PC-9 (cell line): ENCODE measurements around the gene KIF16B. TPM values are rescaled to one million over a fixed set of nuclear protein-coding genes. Genes with fewer than 3 reads are reported as not detected.

Experiments
- BruUV-seq: library from RNA; stranded (reverse); fragments of 400-500 nt; replicated peaks from 2 replicates; lab custom pipeline; 2021; lab: Mats Ljungman, UMichigan
- CTCF ChIA-PET: fragments of 300-600 bp; sonication (Branson Sonifier 250); formaldehyde crosslinking; loops from one replicate; lab custom pipeline; 2022; ENCODE audit warnings: antibody characterized with exemption; lab: Charles Lee
- POLR2A ChIA-PET: fragments of 300-600 bp; sonication (Branson Sonifier 250); formaldehyde crosslinking; loops from one replicate; lab custom pipeline; 2022; ENCODE audit warnings: antibody characterized with exemption; ENCODE audit not compliant: unreplicated experiment; lab: Charles Lee
- DNase-seq, 2 experiments: peaks; one replicate each; pipeline versions ENCODE4 v3.0.0 to v3.0.0-alpha.2; 2015 to 2022; ENCODE audit warnings: mixed read lengths in 1 of 2
- H2AFZ ChIP-seq: fragments of 200-600 bp; sonication (generic); 2 replicates; pipeline ENCODE4 v1.8.1; 2017; ENCODE audit warnings: antibody characterized with exemption
- H3F3A ChIP-seq: fragments of 200-600 bp; sonication (generic); 2 replicates; pipeline ENCODE4 v1.8.1; 2017; ENCODE audit warnings: antibody characterized with exemption, mild to moderate bottlenecking, low read depth; ENCODE audit not compliant: insufficient read depth
- H3K27ac ChIP-seq: fragments of 200-600 bp; sonication (generic); 2 replicates; pipeline ENCODE4 v1.6.1; 2016; ENCODE audit warnings: mixed run types
- H3K27me3 ChIP-seq: fragments of 200-600 bp; sonication (generic); 2 replicates; pipeline ENCODE4 v1.6.1; 2016; ENCODE audit warnings: low read depth, mixed run types; ENCODE audit not compliant: insufficient read depth
- H3K36me3 ChIP-seq: fragments of 200-600 bp; sonication (generic); 2 replicates; pipeline ENCODE4 v1.6.1; 2016; ENCODE audit warnings: low read depth, mixed run types
- H3K4me1 ChIP-seq: fragments of 200-600 bp; sonication (generic); replicated peaks from 2 replicates; pipeline ENCODE4 v1.6.1; 2016; ENCODE audit warnings: mixed run types; ENCODE audit not compliant: insufficient read depth
- H3K4me2 ChIP-seq: fragments of 200-600 bp; sonication (generic); 2 replicates; pipeline ENCODE4 v1.6.1; 2017; ENCODE audit warnings: mixed run types
- H3K4me3 ChIP-seq: fragments of 200-600 bp; sonication (generic); 2 replicates; pipeline ENCODE4 v1.6.1; 2016; ENCODE audit warnings: mixed run types
- H3K79me2 ChIP-seq: fragments of 200-600 bp; sonication (generic); 2 replicates; pipeline ENCODE4 v1.6.1; 2017; ENCODE audit warnings: low read depth, mixed run types
- H3K9me2 ChIP-seq: fragments of 200-600 bp; sonication (generic); 2 replicates; pipeline ENCODE4 v1.8.1; 2017; ENCODE audit warnings: mild to moderate bottlenecking; ENCODE audit not compliant: insufficient read depth
- H3K9me3 ChIP-seq: fragments of 200-600 bp; sonication (generic); 2 replicates; pipeline ENCODE4 v1.8.1; 2016; ENCODE audit warnings: low read depth; ENCODE audit not compliant: insufficient read depth
- H4K20me1 ChIP-seq: fragments of 200-600 bp; sonication (generic); 2 replicates; pipeline ENCODE4 v1.8.1; 2017; ENCODE audit not compliant: insufficient read depth
- CTCF ChIP-seq: fragments of 200-600 bp; sonication (generic); conservative IDR thresholded peaks from 2 replicates; pipeline ENCODE4 v1.6.1; 2017; ENCODE audit warnings: mixed run types, antibody characterized with exemption, mild to moderate bottlenecking, moderate library complexity
- EZH2 ChIP-seq: fragments of 200-600 bp; sonication (generic); IDR thresholded peaks from 2 replicates; pipeline ENCODE4 v1.8.0; 2017; ENCODE audit warnings: antibody characterized with exemption, low read depth
- intact Hi-C: fragments of 100-400 bp; cut with micrococcal nuclease; formaldehyde crosslinking; loops from one replicate; pipeline ENCODE4 v1.10.0; 2022; ENCODE audit not compliant: unreplicated experiment
- total RNA-seq: library from RNA; stranded (reverse); gene quantifications from 2 replicates; pipeline ENCODE4 v1.2.3, GENCODE V29; 2021

KIF16B gene
- total RNA-seq, 1 experiment from 2014 or later, result 17.6 TPM

GRCh38 chr20:16316513-16316912 is 256.7 kb downstream of the KIF16B start:
- no peak overlapping the region for H2AFZ ChIP-seq
- intact Hi-C loops, result no loop called here
- no TSS peak for BruUV-seq
- H3K36me3 ChIP-seq, result no peaks in the 10 kb centered on the region
- TF ChIP-seq EZH2 (no peak), CTCF (no peak)
- H3K4me1 ChIP-seq, result no peaks in the 10 kb centered on the region
- H3K4me2 ChIP-seq, result no peak overlapping the region
- ChIA-PET CTCF (no interaction called here), POLR2A (no interaction called here)
- H3K9me2 ChIP-seq, result no peaks in the 10 kb centered on the region
- no peaks in the 10 kb centered on the region for H3K79me2 ChIP-seq
- H3K4me3 ChIP-seq, result no peak overlapping the region
- peaks cover 3% of the 10 kb centered on the region; the same call in 1 of the 2 replicates for H3K9me3 ChIP-seq
- no peak for DNase-seq
- H3F3A ChIP-seq, result no peaks in the 10 kb centered on the region
- no peak overlapping the region for H3K27ac ChIP-seq
- H4K20me1 ChIP-seq, result no peaks in the 10 kb centered on the region
- no peaks in the 10 kb centered on the region for H3K27me3 ChIP-seq

- Histone ChIP-seq H3K36me3 (no peaks in the 10 kb centered on the region), H4K20me1 (no peaks in the 10 kb centered on the region), H3F3A (no peaks in the 10 kb centered on the region), H3K9me3 (peaks cover 3% of the 10 kb centered on the region; the same call in 1 of the 2 replicates), H3K4me1 (no peaks in the 10 kb centered on the region), H3K27ac (no peak overlapping the region), H3K79me2 (no peaks in the 10 kb centered on the region), H2AFZ (no peak overlapping the region), H3K9me2 (no peaks in the 10 kb centered on the region), H3K27me3 (no peaks in the 10 kb centered on the region), H3K4me3 (no peak overlapping the region), H3K4me2 (no peak overlapping the region)
- no TSS peak for BruUV-seq
- no peak for TF ChIP-seq CTCF
- TF ChIP-seq EZH2, result no peak
- ChIA-PET CTCF (no interaction called here), POLR2A (interaction anchor here (0.7 kb wide), 1 partner anchor 569 kb away, joined by 4 read pairs; no protein-coding TSS in a partner anchor)
- intact Hi-C loops, result no loop called here
- no peak for DNase-seq
Observed at GRCh38 chr20:16314748-16315159, 258.5 kb downstream of the KIF16B start.

GRCh38 chr20:16314320-16314719 is 258.9 kb downstream of the KIF16B start:
- POLR2A ChIA-PET, result interaction anchor here (0.7 kb wide), 1 partner anchor 568 kb away, joined by 4 read pairs; no protein-coding TSS in a partner anchor
- intact Hi-C loops, result no loop called here
- no peak for TF ChIP-seq CTCF
- no peak for TF ChIP-seq EZH2

More at GRCh38 chr20:16314320-16314719, 258.9 kb downstream of the KIF16B start:
- H3K9me3 ChIP-seq, result peaks cover 3% of the 10 kb centered on the region; the same call in 1 of the 2 replicates
- no peaks in the 10 kb centered on the region for H3K36me3 ChIP-seq
- H3K27ac ChIP-seq, result no peak overlapping the region
- no peaks in the 10 kb centered on the region for H3K27me3 ChIP-seq
- no peaks in the 10 kb centered on the region for H3K79me2 ChIP-seq
- BruUV-seq, result no TSS peak
- H3K4me2 ChIP-seq, result no peak overlapping the region
- no peak overlapping the region for H2AFZ ChIP-seq
- no peak overlapping the region for H3K4me3 ChIP-seq
- no peaks in the 10 kb centered on the region for H3K4me1 ChIP-seq
- no peak for DNase-seq
- CTCF ChIA-PET, result no interaction called here
- no peaks in the 10 kb centered on the region for H3F3A ChIP-seq
- H4K20me1 ChIP-seq, result no peaks in the 10 kb centered on the region
- H3K9me2 ChIP-seq, result no peaks in the 10 kb centered on the region
